HG02852 (cell line): ENCODE results near the gene TMEM164.

Experiments
- ATAC-seq: cut with Tn5 transposase; IDR thresholded peaks from one replicate; pipeline ENCODE4 v1.9.1; 2021; ENCODE audit warnings: mild to moderate bottlenecking, moderate library complexity; ENCODE audit not compliant: unreplicated experiment

TMEM164 gene

GRCh38 chrX:110003167-110004156, 548 bp downstream of the TMEM164 start:
- ATAC-seq = no peak

GRCh38 chrX:110004215-110004614, 1.3 kb downstream of the TMEM164 start:
- no peak for ATAC-seq

- ATAC-seq = no peak
These were observed 1.9 kb downstream of the TMEM164 start for GRCh38 chrX:110004731-110005369.

GRCh38 chrX:110006161-110006560, 3.2 kb downstream of the TMEM164 start:
- no peak for ATAC-seq

- no peak for ATAC-seq
These were observed 4.0 kb downstream of the TMEM164 start for GRCh38 chrX:110006821-110007375.

- no peak for ATAC-seq
These were observed 5.2 kb downstream of the TMEM164 start for GRCh38 chrX:110008011-110008635.

- no peak for ATAC-seq
These were observed 10.0 kb downstream of the TMEM164 start for GRCh38 chrX:110012818-110013485.

- no peak for ATAC-seq
These were observed 11.1 kb downstream of the TMEM164 start for GRCh38 chrX:110013968-110014367.

GRCh38 chrX:110015032-110015431, 12.1 kb downstream of the TMEM164 start:
- no peak for ATAC-seq

- ATAC-seq = no peak
These were observed 13.0 kb downstream of the TMEM164 start for GRCh38 chrX:110015915-110016314.

- ATAC-seq = no peak
These were observed 17.6 kb downstream of the TMEM164 start for GRCh38 chrX:110020536-110020935.

- no peak for ATAC-seq
These were observed 18.5 kb downstream of the TMEM164 start for GRCh38 chrX:110021258-110022022.

- no peak for ATAC-seq
These were observed 19.9 kb downstream of the TMEM164 start for GRCh38 chrX:110022599-110023448.

- ATAC-seq = no peak
These were observed 22.5 kb downstream of the TMEM164 start for GRCh38 chrX:110025395-110025794.

- no peak for ATAC-seq
These were observed 23.4 kb downstream of the TMEM164 start for GRCh38 chrX:110026099-110026844.

GRCh38 chrX:110032534-110033147, 29.7 kb downstream of the TMEM164 start:
- no peak for ATAC-seq

GRCh38 chrX:110034036-110034435, 31.1 kb downstream of the TMEM164 start:
- ATAC-seq = no peak
